ENCODE measurements around the gene CRYBG1.

CRYBG1 gene

DNA sequence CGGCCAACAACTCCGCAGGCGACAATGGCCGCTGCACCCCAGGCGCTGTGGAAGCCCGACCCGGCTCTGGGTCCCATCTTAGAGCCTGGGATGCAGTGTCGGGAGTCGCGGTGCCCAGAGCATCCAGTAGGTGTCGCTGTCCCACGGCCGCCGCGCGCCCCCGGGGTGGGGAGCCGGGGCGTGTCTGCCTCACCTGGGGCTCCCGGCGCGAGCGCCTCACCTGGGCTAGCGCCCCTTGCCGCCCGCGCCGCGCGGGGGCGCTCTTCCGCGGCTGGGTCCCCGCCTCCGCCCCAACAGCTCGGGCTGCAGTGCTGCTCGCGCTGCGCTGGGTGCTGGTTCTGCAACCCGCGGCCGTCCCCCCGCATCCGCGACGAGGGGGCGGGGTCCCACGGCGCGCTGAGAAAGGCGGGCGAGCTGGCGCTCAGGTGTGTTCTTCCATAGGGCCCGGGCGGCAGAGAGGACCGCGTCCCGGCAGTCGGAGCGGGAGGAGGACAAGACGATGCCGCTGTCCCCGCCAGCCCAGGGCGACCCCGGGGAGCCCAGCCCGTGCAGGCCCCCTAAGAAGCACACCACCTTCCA, at the start of gene CRYBG1:
CRYBG1 (plus strand) TSS at position 308 of the 579 bp plus-strand sequence; CDS start at position 500, 192 bp downstream.
- peak; percentile 61 for DNase-seq (ENCODE audit: low spot score)

DNA sequence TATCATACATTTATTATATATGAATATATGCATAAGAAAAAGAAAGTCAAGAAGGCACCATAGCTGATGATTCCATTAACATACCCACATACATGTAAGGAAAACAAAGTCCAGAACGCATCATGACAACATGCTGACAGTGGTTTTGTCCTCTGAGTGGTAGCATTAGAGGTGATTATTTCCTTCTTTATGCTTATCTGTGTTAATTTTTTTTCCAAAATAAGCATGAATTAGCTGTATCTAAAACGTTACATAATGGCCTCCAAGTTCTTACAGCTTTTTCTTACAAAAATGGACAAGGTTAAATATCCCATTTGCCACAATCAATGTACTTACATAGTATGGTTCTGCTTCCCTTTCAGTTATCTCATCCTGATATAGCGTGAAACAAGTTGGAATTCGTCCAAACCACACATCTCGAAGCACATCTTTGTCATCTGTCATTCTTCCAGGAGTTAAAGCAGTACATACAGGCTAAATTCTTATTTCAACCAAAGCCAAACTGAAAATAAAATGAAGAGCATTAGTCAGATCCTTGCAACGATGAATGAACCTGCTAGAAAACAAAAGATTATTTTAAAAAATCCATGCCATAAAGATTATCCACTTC, 44.6 kb upstream of the CRYBG1 start:
- no peak for DNase-seq (ENCODE audit: low spot score)

GRCh38 chr6:106316375-106316766, 44.1 kb upstream of the CRYBG1 start:
- DNase-seq (ENCODE audit: low spot score), result no peak

- DNase-seq (ENCODE audit: low spot score), result no peak
These were observed 42.5 kb upstream of the CRYBG1 start for GRCh38 chr6:106318061-106318460.

GRCh38 chr6:106318851-106319250, 41.7 kb upstream of the CRYBG1 start:
- DNase-seq (ENCODE audit: low spot score), result no peak

DNA sequence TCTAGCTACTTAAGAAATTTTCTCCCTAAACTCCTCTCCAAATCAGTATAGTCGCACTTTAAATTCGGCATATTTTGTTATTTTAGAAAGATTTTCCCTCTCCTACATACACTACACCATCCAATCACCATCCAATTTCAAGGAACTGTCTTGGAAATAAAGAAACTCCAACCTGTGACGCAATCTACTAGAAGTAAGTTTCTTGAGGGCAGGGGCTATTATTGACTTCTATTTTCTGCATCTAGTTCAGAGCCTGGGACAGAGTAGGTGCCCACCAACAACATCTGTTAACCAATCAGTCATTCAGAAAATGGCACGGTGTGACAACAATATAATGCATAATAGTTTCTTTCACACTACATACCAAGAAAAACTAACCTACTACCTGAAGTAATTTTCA, 38.6 kb upstream of the CRYBG1 start:
- DNase-seq (ENCODE audit: low spot score), result no peak

- peak; percentile 12 for DNase-seq (ENCODE audit: low spot score)
These were observed 35.7 kb upstream of the CRYBG1 start for GRCh38 chr6:106324726-106325335.

GRCh38 chr6:106325336-106326178, 35.0 kb upstream of the CRYBG1 start, which contains the start of gene ATG5:
Gene ATG5 (minus strand): TSS chr6:106325760. CDS start chr6:106316208, 9,552 bp downstream.
- peak; percentile 99 for DNase-seq (ENCODE audit: low spot score)

GRCh38 chr6:106334646-106335448, 25.7 kb upstream of the CRYBG1 start:
- peak; percentile 55 for DNase-seq (ENCODE audit: low spot score)

- peak; percentile 91 for DNase-seq (ENCODE audit: low spot score)
These were observed 21.0 kb upstream of the CRYBG1 start for GRCh38 chr6:106339334-106340029.

- DNase-seq (ENCODE audit: low spot score), result no peak
These were observed 13.3 kb upstream of the CRYBG1 start for GRCh38 chr6:106347219-106347618.

DNA sequence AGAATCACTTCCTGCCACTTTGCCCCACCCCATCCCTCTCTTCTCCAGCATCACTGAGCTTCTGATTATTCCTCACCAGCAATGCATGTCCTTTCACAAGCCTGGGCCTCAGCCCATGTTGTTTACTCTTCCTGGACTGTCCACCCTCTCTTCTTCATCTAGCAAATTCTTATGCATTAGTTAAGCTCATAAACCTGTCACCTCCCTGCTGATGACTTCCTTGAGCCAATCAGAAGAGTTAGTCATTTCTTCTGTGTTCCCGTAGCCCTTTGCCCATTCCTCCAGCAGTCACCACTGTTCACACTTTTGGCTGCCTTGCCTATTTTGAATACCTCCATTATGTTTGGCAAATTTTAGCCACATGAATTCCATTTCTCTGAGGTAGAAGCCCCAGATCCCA, 4.1 kb upstream of the CRYBG1 start:
- DNase-seq (ENCODE audit: low spot score), result peak; percentile 28

GRCh38 chr6:106359959-106360409, 533 bp upstream of the CRYBG1 start:
- no peak for DNase-seq (ENCODE audit: low spot score)

DNA sequence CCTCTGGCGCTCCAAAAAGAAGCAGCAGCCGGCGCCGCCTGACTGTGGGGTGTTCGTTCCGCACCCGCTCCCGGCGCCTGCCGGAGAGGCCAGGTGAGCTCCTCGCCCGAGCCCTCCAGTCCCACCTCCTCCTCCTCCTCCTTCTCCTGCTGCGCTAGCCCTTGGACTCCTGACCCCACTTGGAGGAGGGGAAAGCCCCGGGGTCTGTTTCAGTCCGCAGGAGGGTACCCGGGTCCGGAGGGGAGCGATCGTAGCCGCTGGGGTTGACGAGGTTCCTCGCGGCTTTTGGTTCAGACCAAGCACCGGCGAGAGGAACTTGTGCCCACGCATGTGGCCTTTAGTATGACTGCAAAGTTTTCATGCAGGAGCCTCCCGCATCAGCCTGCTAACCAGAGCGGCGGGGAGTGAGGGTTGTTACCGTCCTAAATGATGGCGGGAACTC, 493 bp downstream of the CRYBG1 start:
- DNase-seq (ENCODE audit: low spot score), result no peak

GRCh38 chr6:106363401-106364138, 3.1 kb downstream of the CRYBG1 start:
- DNase-seq (ENCODE audit: low spot score), result no peak

GRCh38 chr6:106369739-106370138, 9.2 kb downstream of the CRYBG1 start:
- no peak for DNase-seq (ENCODE audit: low spot score)

DNA sequence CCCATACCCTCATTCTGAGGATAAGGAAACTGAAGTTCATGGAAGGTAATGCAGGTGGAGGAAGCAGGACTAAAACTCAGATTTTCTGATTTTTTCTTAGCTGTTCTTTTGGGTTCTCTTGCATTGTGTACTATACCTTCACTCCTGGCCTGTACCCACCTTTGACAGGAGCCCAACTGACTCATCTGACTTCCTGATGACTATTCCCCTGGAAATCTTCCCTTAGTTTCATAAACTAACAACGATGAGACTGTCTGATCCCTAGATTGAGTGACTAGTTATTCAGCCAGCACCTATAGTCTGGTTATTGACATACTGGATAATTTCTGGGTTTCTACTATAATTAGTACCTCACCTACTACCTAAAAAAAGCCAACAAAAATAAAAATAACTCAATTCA, 10.1 kb downstream of the CRYBG1 start:
- no peak for DNase-seq (ENCODE audit: low spot score)

DNA sequence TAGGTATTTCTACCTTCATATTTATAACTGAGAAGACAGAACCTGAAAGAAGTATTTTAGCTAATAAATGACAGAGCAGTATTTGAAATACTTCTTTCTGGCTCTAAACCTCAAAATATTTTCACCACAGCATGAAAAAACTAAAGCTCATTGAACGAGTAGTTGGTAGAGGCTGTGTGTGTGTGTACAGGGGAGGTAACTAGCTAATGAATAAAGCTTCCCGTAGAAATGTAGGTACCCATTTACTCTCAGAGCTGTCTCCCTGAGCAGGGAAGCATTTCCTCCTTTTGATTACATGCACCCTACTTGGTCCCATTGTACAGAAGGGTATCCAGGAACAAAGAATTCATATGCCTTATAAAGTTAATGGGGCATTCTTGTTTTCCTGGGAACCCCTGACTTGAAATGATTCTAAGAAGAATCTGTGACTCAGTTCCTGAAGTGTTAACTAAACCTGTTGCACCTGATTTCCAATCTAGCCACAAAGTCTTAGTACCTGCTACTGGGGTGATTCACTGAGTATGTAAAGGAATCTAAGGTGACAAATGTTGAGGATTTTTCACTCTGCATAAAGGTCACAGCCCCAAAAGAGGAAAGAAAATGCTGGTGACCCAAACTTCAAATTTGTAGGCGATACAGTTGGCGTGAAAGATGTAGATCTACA, 12.5 kb downstream of the CRYBG1 start:
- DNase-seq (ENCODE audit: low spot score), result no peak

- no peak for DNase-seq (ENCODE audit: low spot score)
These were observed 13.2 kb downstream of the CRYBG1 start for GRCh38 chr6:106373502-106374239.
